HG03469 (cell line): ENCODE results near the gene TLL2.
A peak's percentile ranks its signal among the peaks of the same experiment; 100 is the strongest.
"Not testable (repeated sequence)": the region's sequence is repeated elsewhere in the genome, so short reads cannot be mapped to it uniquely, and the experiment has no call there.

ENCODE experiments used
- ATAC-seq: cut with Tn5 transposase; IDR thresholded peaks from one replicate; pipeline ENCODE4 v1.9.1; 2021; ENCODE audit warnings: mild to moderate bottlenecking, moderate library complexity, moderate number of reproducible peaks; ENCODE audit not compliant: unreplicated experiment

The TLL2 gene

GRCh38 chr10:96513698-96514561, at the start of gene TLL2:
Gene TLL2, minus strand, starts transcription at chr10:96513926. Its CDS starts 241 bp downstream, at chr10:96513685.
- peak; percentile 52 for ATAC-seq

- no peak for ATAC-seq
Measured at GRCh38 chr10:96560966-96561887, 47.5 kb upstream of the TLL2 start.

- ATAC-seq = no peak
Measured at GRCh38 chr10:96560489-96560888, 46.8 kb upstream of the TLL2 start.

- no peak for ATAC-seq
Measured at GRCh38 chr10:96556003-96556402, 42.3 kb upstream of the TLL2 start.

GRCh38 chr10:96555330-96555729, 41.6 kb upstream of the TLL2 start:
- ATAC-seq = no peak

GRCh38 chr10:96548589-96548988, 34.9 kb upstream of the TLL2 start:
- ATAC-seq = no peak

- not testable (repeated sequence) for ATAC-seq
Measured at GRCh38 chr10:96545558-96545957, 31.8 kb upstream of the TLL2 start.

GRCh38 chr10:96541921-96542320, 28.2 kb upstream of the TLL2 start:
- no peak for ATAC-seq

GRCh38 chr10:96540240-96540639, 26.5 kb upstream of the TLL2 start:
- no peak for ATAC-seq

GRCh38 chr10:96538683-96539082, 25.0 kb upstream of the TLL2 start:
- no peak for ATAC-seq

GRCh38 chr10:96536129-96536528, 22.4 kb upstream of the TLL2 start:
- ATAC-seq = no peak

- ATAC-seq = no peak
Measured at GRCh38 chr10:96532523-96532922, 18.8 kb upstream of the TLL2 start.

- ATAC-seq = no peak
Measured at GRCh38 chr10:96529634-96530279, 16.0 kb upstream of the TLL2 start.

- no peak for ATAC-seq
Measured at GRCh38 chr10:96524741-96525140, 11.0 kb upstream of the TLL2 start.

GRCh38 chr10:96517284-96517683, 3.6 kb upstream of the TLL2 start:
- no peak for ATAC-seq

GRCh38 chr10:96516337-96516736, 2.6 kb upstream of the TLL2 start:
- ATAC-seq = no peak

- peak; percentile 22 for ATAC-seq
Measured at GRCh38 chr10:96513305-96513697, 425 bp downstream of the TLL2 start.

GRCh38 chr10:96512524-96513304, 1.0 kb downstream of the TLL2 start:
- no peak for ATAC-seq

- ATAC-seq = no peak
Measured at GRCh38 chr10:96511044-96511945, 2.4 kb downstream of the TLL2 start.
